WTC11 (cell line): ENCODE data around the gene CLTCL1. TPM values are rescaled to one million over a fixed set of nuclear protein-coding genes. Genes with fewer than 3 reads are reported as not detected.
"Not testable (repeated sequence)": the region's sequence is repeated elsewhere in the genome, so short reads cannot be mapped to it uniquely, and the experiment has no call there.

Experiments used
- ATAC-seq: fragments of 200-7000 bp; cut with Tn5 transposase; 2 replicates; pipeline ENCODE4 v1.10.0; 2021; ENCODE audit warnings: mild to moderate bottlenecking, moderate library complexity
- CTCF ChIA-PET: fragments of 300-600 bp; sonication (Branson Sonifier 250); formaldehyde crosslinking; loops from one replicate; lab custom pipeline; 2021; ENCODE audit warnings: antibody characterized with exemption; lab: Charles Lee
- POLR2A ChIA-PET: fragments of 350-600 bp; sonication (Branson Sonifier 250); formaldehyde crosslinking; loops from one replicate; lab custom pipeline; 2021; ENCODE audit warnings: antibody characterized with exemption; lab: Charles Lee
- DNase-seq: peaks from one replicate; pipeline ENCODE4 v3.0.0; 2021; ENCODE audit warnings: low spot score
- H3K27ac Mint-ChIP-seq: 2 replicates; pipeline ENCODE4 v1.8.0; 2021; ENCODE audit warnings: mixed read lengths
- H3K27me3 Mint-ChIP-seq: 2 replicates; pipeline ENCODE4 v1.8.0; 2021; ENCODE audit warnings: low read depth, mild to moderate bottlenecking, moderate library complexity, mixed read lengths
- H3K36me3 Mint-ChIP-seq: 2 replicates; pipeline ENCODE4 v1.8.0; 2021; ENCODE audit warnings: mixed read lengths
- H3K4me1 Mint-ChIP-seq: 2 replicates; pipeline ENCODE4 v1.8.0; 2022; ENCODE audit warnings: mixed read lengths
- H3K4me3 Mint-ChIP-seq: 2 replicates; pipeline ENCODE4 v1.8.0; 2021; ENCODE audit warnings: mild to moderate bottlenecking, moderate library complexity, mixed read lengths
- H3K9me3 Mint-ChIP-seq: 2 replicates; pipeline ENCODE4 v1.8.0; 2021; ENCODE audit warnings: mixed read lengths
- FOXJ3 ChIP-seq: sonication (generic); formaldehyde crosslinking; IDR thresholded peaks from 2 replicates; pipeline ENCODE4 v1.9.0; 2021; ENCODE audit warnings: missing genetic modification reagents, mild to moderate bottlenecking, borderline replicate concordance
- FOXP4 ChIP-seq: sonication (generic); formaldehyde crosslinking; IDR thresholded peaks from 2 replicates; pipeline ENCODE4 v1.8.0; 2022; ENCODE audit warnings: mild to moderate bottlenecking, missing genetic modification reagents
- GRHL2 ChIP-seq: fragments of 250-450 bp; sonication (Bioruptor Pico); IDR thresholded peaks from 2 replicates; pipeline ENCODE4 v1.8.0; 2022; ENCODE audit warnings: mild to moderate bottlenecking, moderate library complexity; ENCODE audit not compliant: insufficient replicate concordance, severe bottlenecking
- HMGA2 ChIP-seq: fragments of 250-450 bp; sonication (Bioruptor Pico); IDR thresholded peaks from 2 replicates; pipeline ENCODE4 v1.4.0; 2021; ENCODE audit warnings: mild to moderate bottlenecking, moderate library complexity
- MYBL2 ChIP-seq: sonication (generic); formaldehyde crosslinking; IDR thresholded peaks from 2 replicates; pipeline ENCODE4 v1.8.1; 2023; ENCODE audit warnings: mild to moderate bottlenecking, moderate library complexity, missing genetic modification reagents
- PRDM15 ChIP-seq: sonication (generic); formaldehyde crosslinking; IDR thresholded peaks from 2 replicates; pipeline ENCODE4 v1.8.0; 2022; ENCODE audit warnings: missing genetic modification reagents
- RELA ChIP-seq: sonication (generic); formaldehyde crosslinking; IDR thresholded peaks from 2 replicates; pipeline ENCODE4 v1.8.1; 2022; ENCODE audit warnings: missing genetic modification reagents, mild to moderate bottlenecking, borderline replicate concordance
- RORB ChIP-seq: fragments of 250-450 bp; sonication (Bioruptor Pico); IDR thresholded peaks from 2 replicates; pipeline ENCODE4 v1.9.0; 2021; ENCODE audit warnings: mild to moderate bottlenecking
- SOX15 ChIP-seq: fragments of 250-450 bp; sonication (Bioruptor Pico); IDR thresholded peaks from 2 replicates; pipeline ENCODE4 v1.9.0; 2021; ENCODE audit warnings: mild to moderate bottlenecking
- STAT6 ChIP-seq: sonication (generic); formaldehyde crosslinking; conservative IDR thresholded peaks from 2 replicates; pipeline ENCODE4 v1.8.1; 2023; ENCODE audit warnings: mild to moderate bottlenecking, low read depth, missing genetic modification reagents, moderate library complexity
- USF1 ChIP-seq: sonication (generic); formaldehyde crosslinking; IDR thresholded peaks from 2 replicates; pipeline ENCODE4 v1.8.0; 2022; ENCODE audit warnings: mild to moderate bottlenecking, missing genetic modification reagents
- USF2 ChIP-seq: sonication (generic); formaldehyde crosslinking; IDR thresholded peaks from 2 replicates; pipeline ENCODE4 v1.8.1; 2023; ENCODE audit warnings: mild to moderate bottlenecking, missing genetic modification reagents, moderate library complexity
- ZNF512 ChIP-seq: sonication (generic); formaldehyde crosslinking; IDR thresholded peaks from 2 replicates; pipeline ENCODE4 v1.8.1; 2022; ENCODE audit warnings: missing genetic modification reagents, borderline replicate concordance
- ZSCAN18 ChIP-seq: fragments of 250-450 bp; sonication (Bioruptor Pico); IDR thresholded peaks from 2 replicates; pipeline ENCODE4 v2.1.2; 2022; ENCODE audit warnings: mild to moderate bottlenecking, moderate library complexity
- total RNA-seq: library from RNA; stranded (reverse); gene quantifications from 3 replicates; pipeline ENCODE4 v1.2.3, GENCODE V29; 2021

The CLTCL1 gene
- total RNA-seq, 1 experiment from 2014 or later = 15.5 TPM

GRCh38 chr22:19260804-19261203 lies 30.7 kb downstream of the CLTCL1 start (continued):
- TF ChIP-seq ZNF512 (CRISPR knock-in tag) = no peak

GRCh38 chr22:19260194-19260593 lies 31.3 kb downstream of the CLTCL1 start:
- DNase-seq = no peak
- TF ChIP-seq USF1 (no peak), USF2 (no peak), MYBL2 (CRISPR knock-in tag) (no peak), RORB (CRISPR knock-in tag) (no peak), SOX15 (CRISPR knock-in tag) (no peak), STAT6 (CRISPR knock-in tag) (no peak), GRHL2 (no peak), HMGA2 (CRISPR knock-in tag) (no peak), ZNF512 (CRISPR knock-in tag) (no peak), FOXJ3 (CRISPR knock-in tag) (no peak), RELA (CRISPR knock-in tag) (no peak), PRDM15 (CRISPR knock-in tag) (no peak), ZSCAN18 (no peak), FOXP4 (CRISPR knock-in tag) (no peak)
- Mint-ChIP-seq H3K9me3 (peaks cover 3% of the 10 kb centered on the region; the same call in 1 of the 2 replicates), H3K27me3 (no peaks in the 10 kb centered on the region; the same call in 1 of the 2 replicates), H3K4me3 (no peak overlapping the region), H3K4me1 (peaks cover 5% of the 10 kb centered on the region; the same call in 1 of the 2 replicates), H3K27ac (peak overlapping the region; percentile 31; the same call in 1 of the 2 replicates), H3K36me3 (peaks cover 19% of the 10 kb centered on the region)
- no peak for ATAC-seq
- ChIA-PET POLR2A (no interaction called here), CTCF (interaction anchor here (0.7 kb wide), 1 partner anchor 80 kb away, joined by 3 read pairs; no protein-coding TSS in a partner anchor)

GRCh38 chr22:19258968-19259288 lies 32.6 kb downstream of the CLTCL1 start:
- H3K27me3 Mint-ChIP-seq, CTCF ChIA-PET, DNase-seq, POLR2A ChIA-PET, ATAC-seq, H3K4me1 Mint-ChIP-seq, H3K4me3 Mint-ChIP-seq, H3K27ac Mint-ChIP-seq, H3K9me3 Mint-ChIP-seq: not testable (repeated sequence)
- peaks cover 20% of the 10 kb centered on the region for H3K36me3 Mint-ChIP-seq
